SK-N-MC (cell line): ENCODE measurements around the gene TSHZ3.

Experiments
- EZH2 ChIP-seq: fragments of 200-600 bp; sonication (generic); IDR thresholded peaks from one replicate; pipeline ENCODE4 v1.6.1; 2017; ENCODE audit warnings: antibody characterized with exemption
- POLR2AphosphoS5 ChIP-seq: IDR thresholded peaks from 2 replicates; pipeline ENCODE4 v1.6.1; 2012; ENCODE audit warnings: mild to moderate bottlenecking, low read depth, low read length, borderline replicate concordance

DNA sequence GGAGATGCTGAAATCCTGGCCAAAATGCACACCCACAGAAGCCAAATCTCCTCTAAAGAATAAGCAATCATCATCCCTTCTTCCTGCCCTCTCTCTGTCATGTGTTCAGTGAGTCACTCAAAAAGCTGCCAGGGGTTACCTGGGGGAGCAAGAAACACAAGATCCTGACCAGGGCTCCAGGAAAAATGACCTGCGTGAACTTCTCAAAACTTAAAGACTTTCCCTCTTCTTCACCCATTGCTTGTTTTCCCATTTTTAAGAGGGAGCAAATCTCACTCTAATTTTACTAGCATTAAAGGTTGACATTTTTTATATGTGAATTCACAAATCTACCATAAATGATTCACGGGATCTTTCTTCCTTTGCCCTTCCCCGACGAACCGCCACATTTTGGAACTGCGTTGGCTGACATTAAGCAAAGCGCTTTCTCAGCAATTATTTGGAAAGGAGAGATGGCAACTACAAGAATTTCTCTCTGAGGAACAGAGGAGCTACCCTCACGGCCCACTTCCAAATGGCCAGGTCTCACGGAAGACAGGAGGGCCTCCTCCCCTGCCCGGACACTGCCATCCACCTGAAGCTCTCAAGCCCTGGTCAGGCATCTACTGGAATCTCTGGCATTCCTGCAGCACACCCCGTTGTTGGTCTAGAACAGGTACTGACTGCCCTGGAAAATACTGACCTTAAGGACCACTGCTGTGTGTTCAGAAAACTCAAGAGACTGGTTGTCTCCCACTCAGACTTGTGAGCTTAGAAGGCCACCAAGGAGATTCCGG, 14.2 kb downstream of the TSHZ3 start:
- no peak for TF ChIP-seq POLR2AphosphoS5
- TF ChIP-seq EZH2, result no peak
